Spleen (tissue), 11 donors: ENCODE results near the gene OPCML. TPM values are rescaled to one million over a fixed set of nuclear protein-coding genes. Genes with fewer than 3 reads are reported as not detected.

ENCODE experiments used
- DNase-seq: peaks from one replicate; pipeline ENCODE4 v3.0.0-alpha.2; 2020
- H3K27ac ChIP-seq, 8 donors: fragments of 200-600 bp; sonication (generic) in 7 of 8; 1 replicate in 4 of 8; 2 replicates in 4 of 8; pipeline versions ENCODE4 v1.5.0 to v1.8.0; 2016 to 2021; ENCODE audit warnings: inconsistent platforms in 4 of 8, mild to moderate bottlenecking in 4 of 8, moderate library complexity in 1 of 8
- H3K27me3 ChIP-seq, 7 donors: fragments of 200-600 bp; sonication (generic) in 6 of 7; replicated peaks in 1 of 7; 1 replicate in 4 of 7; 2 replicates in 3 of 7; pipeline versions ENCODE4 v1.5.0 to v1.8.0; 2016 to 2021; ENCODE audit warnings: inconsistent platforms in 3 of 7, mild to moderate bottlenecking in 1 of 7
- H3K36me3 ChIP-seq, 6 donors: fragments of 200-600 bp; sonication (generic) in 5 of 6; 1 replicate in 4 of 6; 2 replicates in 2 of 6; pipeline versions ENCODE4 v1.5.0 to v1.8.0; 2016 to 2021; ENCODE audit warnings: inconsistent platforms in 2 of 6
- H3K4me1 ChIP-seq, 6 donors: fragments of 200-600 bp; sonication (generic) in 5 of 6; 1 replicate in 3 of 6; 2 replicates in 3 of 6; pipeline versions ENCODE4 v1.5.0 to v1.8.0; 2016 to 2021; ENCODE audit warnings: inconsistent platforms in 3 of 6
- H3K4me3 ChIP-seq, 8 donors: fragments of 200-600 bp; sonication (generic) in 7 of 8; 1 replicate in 4 of 8; 2 replicates in 4 of 8; pipeline versions ENCODE4 v1.5.0 to v1.8.0; 2016 to 2021; ENCODE audit warnings: inconsistent platforms in 4 of 8, mild to moderate bottlenecking in 4 of 8, moderate library complexity in 2 of 8
- H3K9me3 ChIP-seq, 8 donors: fragments of 200-600 bp; sonication (generic) in 7 of 8; 1 replicate in 4 of 8; 2 replicates in 4 of 8; pipeline versions ENCODE4 v1.5.0 to v1.8.0; 2016 to 2021; ENCODE audit warnings: inconsistent platforms in 4 of 8
- POLR2A ChIP-seq, 3 donors: fragments of 450-650 bp; IDR thresholded peaks; one replicate each; pipeline ENCODE4 v1.5.1; 2017; ENCODE audit warnings: antibody characterized with exemption in 3 of 3, mild to moderate bottlenecking in 1 of 3
- POLR2AphosphoS5 ChIP-seq, 3 donors: sonication (generic); formaldehyde crosslinking; IDR thresholded peaks; one replicate each; pipeline ENCODE4 v1.5.1; 2017; ENCODE audit warnings: antibody characterized with exemption in 3 of 3
- WGBS, 5 donors: extraction: QIAGEN DNeasy Blood & Tissue Kit in 3 of 5; methylation state at CpG; one replicate each; pipeline versions ENCODE4 v1.1.5 to v1.1.7; 2013 to 2018; 5-methylcytosine and 5-hydroxymethylcytosine counted together
- intact Hi-C: fragments of 100-400 bp; cut with DNase I; formaldehyde crosslinking; loops from one replicate; pipeline ENCODE4 v1.15.0; 2023; ENCODE audit warnings: low total_unique reads
- polyA plus RNA-seq, 3 donors: library from polyadenylated mRNA; stranded (reverse); fragments of 200-250 nt; gene quantifications; one replicate each; pipeline ENCODE4 v1.2.1, GENCODE V29; 2013
- total RNA-seq, 7 donors: library from RNA; depleted of rRNA in 3 of 7; stranded (reverse); fragments of >200 nt in 3 of 7; fragmentation: NEBNext Ultra II Directional in 4 of 7; extraction: Animal tissue kit (Norgen Biotek cat#: 25700) in 4 of 7; gene quantifications; one replicate each; pipeline versions ENCODE4 v1.1.0 to v1.2.1, GENCODE V29; 2016 to 2021
- TF ChIP-seq, protein P1 (sequence below), 11 experiments: fragments of 200-600 bp in 7 of 11; fragments of 450-650 bp in 4 of 11; sonication (generic) in 4 of 11; IDR thresholded peaks in 8 of 11; conservative IDR thresholded peaks in 3 of 11; 1 replicate in 7 of 11; 2 replicates in 4 of 11; pipeline versions ENCODE4 v1.4.0 to v1.8.0; 2016 to 2021; ENCODE audit warnings: antibody characterized with exemption in 11 of 11, inconsistent platforms in 4 of 11, mild to moderate bottlenecking in 1 of 11
- donor health status: healthy with polysubstance abuse.
- donor health status: DM: no; HTN: no; CAD: no; lungs with moderate emphysema.
- donor health status: DM: no; HTN: no; CAD: no.
- donor health status: Bipolar disorder and iron deficiency.
- donor health status: healthy.
- donor health status: DM: no; HTN: no; CAD: no.
- donor health status: DM: yes; HTN: yes; CAD: no.

Gene OPCML
- total and polyA plus RNA-seq, 10 donors, result 0.09 to 10.7 (median 3.1) TPM

- 64 to 74% (median 67%) methylated on average over 14 of the region's 14 CpGs for WGBS, 5 donors
- no peak for TF ChIP-seq POLR2A (IDR thresholded peaks at IDR 0.05)
- TF ChIP-seq, protein P1, sequence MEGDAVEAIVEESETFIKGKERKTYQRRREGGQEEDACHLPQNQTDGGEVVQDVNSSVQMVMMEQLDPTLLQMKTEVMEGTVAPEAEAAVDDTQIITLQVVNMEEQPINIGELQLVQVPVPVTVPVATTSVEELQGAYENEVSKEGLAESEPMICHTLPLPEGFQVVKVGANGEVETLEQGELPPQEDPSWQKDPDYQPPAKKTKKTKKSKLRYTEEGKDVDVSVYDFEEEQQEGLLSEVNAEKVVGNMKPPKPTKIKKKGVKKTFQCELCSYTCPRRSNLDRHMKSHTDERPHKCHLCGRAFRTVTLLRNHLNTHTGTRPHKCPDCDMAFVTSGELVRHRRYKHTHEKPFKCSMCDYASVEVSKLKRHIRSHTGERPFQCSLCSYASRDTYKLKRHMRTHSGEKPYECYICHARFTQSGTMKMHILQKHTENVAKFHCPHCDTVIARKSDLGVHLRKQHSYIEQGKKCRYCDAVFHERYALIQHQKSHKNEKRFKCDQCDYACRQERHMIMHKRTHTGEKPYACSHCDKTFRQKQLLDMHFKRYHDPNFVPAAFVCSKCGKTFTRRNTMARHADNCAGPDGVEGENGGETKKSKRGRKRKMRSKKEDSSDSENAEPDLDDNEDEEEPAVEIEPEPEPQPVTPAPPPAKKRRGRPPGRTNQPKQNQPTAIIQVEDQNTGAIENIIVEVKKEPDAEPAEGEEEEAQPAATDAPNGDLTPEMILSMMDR (IDR thresholded peaks at IDR 0.05 in 8 of 11, conservative IDR thresholded peaks at IDR 0.05 in 3 of 11), result no peak
- TF ChIP-seq POLR2AphosphoS5 (IDR thresholded peaks at IDR 0.05), result no peak
- H3K27me3 ChIP-seq, result no peaks in the 10 kb centered on the region
- no peak for DNase-seq
- H3K9me3 ChIP-seq, result no peaks in the 10 kb centered on the region
- H3K27ac ChIP-seq, result no peak overlapping the region
- peaks cover 0 to 6% (median 0%) of the 10 kb centered on the region in 6 donors for H3K4me1 ChIP-seq
- intact Hi-C loops, result no loop called here
- no peak overlapping the region for H3K4me3 ChIP-seq
- no peaks in the 10 kb centered on the region for H3K36me3 ChIP-seq
Observed at GRCh38 chr11:132901638-132902471, 630.4 kb downstream of the OPCML start.

- no peaks in the 10 kb centered on the region for H3K4me1 ChIP-seq
- H3K27ac ChIP-seq, result no peak overlapping the region
- no peaks in the 10 kb centered on the region for H3K27me3 ChIP-seq
- 78 to 97% (median 92%) methylated on average over 2 of the region's 2 CpGs for WGBS, 5 donors
- DNase-seq, result no peak
- no peaks in the 10 kb centered on the region for H3K36me3 ChIP-seq
- TF ChIP-seq, protein P1 (IDR thresholded peaks at IDR 0.05 in 8 of 11, conservative IDR thresholded peaks at IDR 0.05 in 3 of 11), result no peak
- no peak for TF ChIP-seq POLR2A (IDR thresholded peaks at IDR 0.05)
- no peak for TF ChIP-seq POLR2AphosphoS5 (IDR thresholded peaks at IDR 0.05)
- intact Hi-C loops, result no loop called here
- H3K9me3 ChIP-seq, result no peaks in the 10 kb centered on the region
- H3K4me3 ChIP-seq, result no peak overlapping the region
Observed at GRCh38 chr11:132898676-132899075, 633.6 kb downstream of the OPCML start.

DNA sequence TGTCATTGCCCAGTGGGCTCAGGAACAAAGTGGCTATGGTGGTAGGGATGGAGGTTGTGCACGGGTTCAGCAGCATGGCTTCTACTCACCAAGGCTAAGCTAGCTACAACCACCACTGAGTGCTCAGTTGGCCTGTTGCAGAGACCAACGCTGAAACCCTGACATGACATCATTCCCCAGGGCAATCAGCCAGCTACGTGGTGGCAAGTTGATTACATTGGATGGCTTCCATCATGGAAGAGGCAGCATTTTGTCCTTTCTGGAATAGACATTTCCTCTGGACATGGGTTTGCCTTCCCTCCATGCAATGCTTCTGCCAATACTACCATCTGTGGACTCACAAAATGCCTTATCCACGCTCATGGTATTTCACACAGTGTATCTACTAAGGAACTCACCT lies 634.3 kb downstream of the OPCML start:
- 77 to 89% (median 85%) methylated on average over 3 to 4 of the region's 4 CpGs for WGBS, 5 donors

GRCh38 chr11:132895340-132895739 lies 637.0 kb downstream of the OPCML start:
- Histone ChIP-seq H3K4me1 (no peaks in the 10 kb centered on the region), H3K9me3 (no peaks in the 10 kb centered on the region), H3K27ac (no peak overlapping the region), H3K4me3 (no peak overlapping the region), H3K27me3 (no peaks in the 10 kb centered on the region), H3K36me3 (no peaks in the 10 kb centered on the region)
- TF ChIP-seq, protein P1 (IDR thresholded peaks at IDR 0.05 in 8 of 11, conservative IDR thresholded peaks at IDR 0.05 in 3 of 11), result no peak
- TF ChIP-seq POLR2AphosphoS5 (IDR thresholded peaks at IDR 0.05) (no peak), POLR2A (IDR thresholded peaks at IDR 0.05) (no peak)
- intact Hi-C loops, result no loop called here
- WGBS, 5 donors, result 76 to 89% (median 87%) methylated on average over 3 of the region's 3 CpGs
- DNase-seq, result no peak

More for the DNA sequence above, 634.3 kb downstream of the OPCML start:
- Histone ChIP-seq H3K4me3 (no peak overlapping the region), H3K9me3 (no peaks in the 10 kb centered on the region), H3K27me3 (no peaks in the 10 kb centered on the region), H3K4me1 (no peaks in the 10 kb centered on the region), H3K36me3 (no peaks in the 10 kb centered on the region), H3K27ac (no peak overlapping the region)
- intact Hi-C loops, result no loop called here
- no peak for DNase-seq
- TF ChIP-seq, protein P1 (IDR thresholded peaks at IDR 0.05 in 8 of 11, conservative IDR thresholded peaks at IDR 0.05 in 3 of 11), result no peak
- TF ChIP-seq POLR2A (IDR thresholded peaks at IDR 0.05) (no peak), POLR2AphosphoS5 (IDR thresholded peaks at IDR 0.05) (no peak)
